GM21576 (cell line): ENCODE data around the gene KLHL21.
"Not testable (repeated sequence)": the region's sequence is repeated elsewhere in the genome, so short reads cannot be mapped to it uniquely, and the experiment has no call there.

Experiments
- ATAC-seq: cut with Tn5 transposase; IDR thresholded peaks from one replicate; pipeline ENCODE4 v1.9.1; 2021; ENCODE audit warnings: mild to moderate bottlenecking, moderate library complexity; ENCODE audit not compliant: unreplicated experiment

Gene KLHL21

GRCh38 chr1:6602669-6603237 lies at the start of gene KLHL21:
TSS of gene KLHL21 (minus strand) at chr1:6602869. CDS start at chr1:6602817, 52 bp downstream.
- peak; percentile 39 for ATAC-seq

- no peak for ATAC-seq
These were observed 49.2 kb upstream of the KLHL21 start for GRCh38 chr1:6651909-6652308.

GRCh38 chr1:6648556-6648955 lies 45.9 kb upstream of the KLHL21 start:
- no peak for ATAC-seq

GRCh38 chr1:6646499-6647148 lies 44.0 kb upstream of the KLHL21 start:
- no peak for ATAC-seq

- ATAC-seq, result no peak
These were observed 42.3 kb upstream of the KLHL21 start for GRCh38 chr1:6645018-6645417.

- not testable (repeated sequence) for ATAC-seq
These were observed 38.2 kb upstream of the KLHL21 start for GRCh38 chr1:6640867-6641266.

GRCh38 chr1:6638226-6638625 lies 35.6 kb upstream of the KLHL21 start:
- ATAC-seq, result no peak

GRCh38 chr1:6637770-6638169 lies 35.1 kb upstream of the KLHL21 start:
- no peak for ATAC-seq

- ATAC-seq, result not testable (repeated sequence)
These were observed 34.1 kb upstream of the KLHL21 start for GRCh38 chr1:6636778-6637177.

- ATAC-seq, result no peak
These were observed 33.5 kb upstream of the KLHL21 start for GRCh38 chr1:6635910-6636760.

GRCh38 chr1:6635161-6635909 lies 32.7 kb upstream of the KLHL21 start:
- no peak for ATAC-seq

GRCh38 chr1:6634371-6635052 lies 31.8 kb upstream of the KLHL21 start:
- no peak for ATAC-seq

GRCh38 chr1:6632588-6633514 lies 30.2 kb upstream of the KLHL21 start:
- ATAC-seq, result no peak

- no peak for ATAC-seq
These were observed 28.4 kb upstream of the KLHL21 start for GRCh38 chr1:6631058-6631457.

GRCh38 chr1:6630027-6630426 lies 27.4 kb upstream of the KLHL21 start:
- ATAC-seq, result no peak

GRCh38 chr1:6628971-6629479 lies 26.4 kb upstream of the KLHL21 start:
- ATAC-seq, result no peak

- ATAC-seq, result no peak
These were observed 25.3 kb upstream of the KLHL21 start for GRCh38 chr1:6627841-6628545.

GRCh38 chr1:6627031-6627430 lies 24.4 kb upstream of the KLHL21 start:
- ATAC-seq, result no peak
